Mammary epithelial cell (primary cell): ENCODE measurements around the gene EPHA6.

Experiments used
- EZH2 ChIP-seq: IDR thresholded peaks from 2 replicates; pipeline ENCODE4 v1.6.1; 2012; ENCODE audit warnings: low read length, inconsistent platforms, borderline replicate concordance
- TF ChIP-seq, protein P1 (sequence below), 2 donors: IDR thresholded peaks in 1 of 2; conservative IDR thresholded peaks in 1 of 2; 2 replicates each; pipeline ENCODE4 v1.5.1; 2011 to 2012; ENCODE audit warnings: inconsistent platforms in 2 of 2, low read length in 2 of 2, mild to moderate bottlenecking in 2 of 2, control low read depth in 1 of 2, low read depth in 1 of 2; ENCODE audit not compliant: insufficient read depth in 1 of 2; ENCODE audit errors: extremely low read depth in 1 of 2

DNA sequence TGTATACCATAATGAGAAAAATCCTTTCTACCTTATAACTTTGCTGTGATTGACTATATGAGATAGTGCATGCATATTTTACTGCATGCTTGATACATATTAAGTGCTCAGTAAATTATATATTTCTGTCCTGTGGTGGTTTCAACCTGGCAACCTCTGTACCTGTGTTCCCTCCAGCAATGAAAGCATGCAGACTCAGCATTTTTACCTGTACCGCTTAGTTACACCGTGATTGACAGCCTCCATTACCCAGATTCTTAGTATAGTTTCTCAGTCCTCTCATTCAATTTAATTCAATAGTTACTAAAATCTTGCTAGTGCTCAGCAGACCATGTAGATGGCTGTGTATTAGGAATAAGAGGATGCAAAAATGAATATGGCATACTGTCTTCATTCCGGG is 386.0 kb downstream of the EPHA6 start:
- TF ChIP-seq, protein P1, sequence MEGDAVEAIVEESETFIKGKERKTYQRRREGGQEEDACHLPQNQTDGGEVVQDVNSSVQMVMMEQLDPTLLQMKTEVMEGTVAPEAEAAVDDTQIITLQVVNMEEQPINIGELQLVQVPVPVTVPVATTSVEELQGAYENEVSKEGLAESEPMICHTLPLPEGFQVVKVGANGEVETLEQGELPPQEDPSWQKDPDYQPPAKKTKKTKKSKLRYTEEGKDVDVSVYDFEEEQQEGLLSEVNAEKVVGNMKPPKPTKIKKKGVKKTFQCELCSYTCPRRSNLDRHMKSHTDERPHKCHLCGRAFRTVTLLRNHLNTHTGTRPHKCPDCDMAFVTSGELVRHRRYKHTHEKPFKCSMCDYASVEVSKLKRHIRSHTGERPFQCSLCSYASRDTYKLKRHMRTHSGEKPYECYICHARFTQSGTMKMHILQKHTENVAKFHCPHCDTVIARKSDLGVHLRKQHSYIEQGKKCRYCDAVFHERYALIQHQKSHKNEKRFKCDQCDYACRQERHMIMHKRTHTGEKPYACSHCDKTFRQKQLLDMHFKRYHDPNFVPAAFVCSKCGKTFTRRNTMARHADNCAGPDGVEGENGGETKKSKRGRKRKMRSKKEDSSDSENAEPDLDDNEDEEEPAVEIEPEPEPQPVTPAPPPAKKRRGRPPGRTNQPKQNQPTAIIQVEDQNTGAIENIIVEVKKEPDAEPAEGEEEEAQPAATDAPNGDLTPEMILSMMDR (conservative IDR thresholded peaks at IDR 0.05 in 1 of 2, IDR thresholded peaks at IDR 0.05 in 1 of 2; ENCODE audit: extremely low read depth in 1 of 2, insufficient read depth in 1 of 2, low read depth in 1 of 2, low read length in 2 of 2): no peak
- no peak for TF ChIP-seq EZH2
